DOHH2 (cell line): ENCODE data around the gene ALOXE3.
A peak's percentile ranks its signal among the peaks of the same experiment; 100 is the strongest.

ENCODE experiments used
- H3F3A ChIP-seq: fragments of 200-600 bp; sonication (generic), shearing (Covaris generic); 2 replicates; pipeline ENCODE4 v1.6.0; 2016; ENCODE audit warnings: antibody characterized with exemption, mild to moderate bottlenecking; ENCODE audit not compliant: control insufficient read depth, insufficient read depth
- H3K27ac ChIP-seq: fragments of 200-600 bp; sonication (generic); 2 replicates; pipeline ENCODE4 v1.5.1; 2014; ENCODE audit warnings: low read depth, mild to moderate bottlenecking, low read length, moderate library complexity
- H3K27me3 ChIP-seq: fragments of 200-600 bp; sonication (generic); 2 replicates; pipeline ENCODE4 v1.6.1; 2014; ENCODE audit warnings: mild to moderate bottlenecking, low read length, mixed read lengths; ENCODE audit not compliant: control insufficient read depth
- H3K36me3 ChIP-seq: fragments of 200-600 bp; sonication (generic); 2 replicates; pipeline ENCODE4 v1.6.1; 2014; ENCODE audit warnings: mild to moderate bottlenecking, low read length, moderate library complexity, mixed read lengths; ENCODE audit not compliant: control insufficient read depth
- H3K4me1 ChIP-seq: fragments of 200-600 bp; sonication (generic); 2 replicates; pipeline ENCODE4 v1.6.1; 2014; ENCODE audit warnings: mild to moderate bottlenecking, low read length, mixed read lengths; ENCODE audit not compliant: control insufficient read depth
- H3K4me2 ChIP-seq: fragments of 200-600 bp; sonication (generic); 2 replicates; pipeline ENCODE4 v1.6.0; 2014; ENCODE audit warnings: mild to moderate bottlenecking, low read length, moderate library complexity
- H3K4me3 ChIP-seq: fragments of 200-600 bp; sonication (generic); 2 replicates; pipeline ENCODE4 v1.5.1; 2014; ENCODE audit warnings: mild to moderate bottlenecking, low read length, mixed read lengths
- H3K79me2 ChIP-seq: fragments of 200-600 bp; sonication (generic); 2 replicates; pipeline ENCODE4 v1.6.1; 2014; ENCODE audit warnings: mild to moderate bottlenecking, low read length, mixed read lengths; ENCODE audit not compliant: control insufficient read depth
- H3K9me2 ChIP-seq: fragments of 200-600 bp; sonication (generic); replicated peaks from 2 replicates; pipeline ENCODE4 v1.6.1; 2014; ENCODE audit warnings: mild to moderate bottlenecking, low read length, mixed read lengths; ENCODE audit not compliant: control insufficient read depth
- H3K9me3 ChIP-seq: fragments of 200-600 bp; sonication (generic); 2 replicates; pipeline ENCODE4 v1.6.1; 2014; ENCODE audit warnings: antibody characterized with exemption, low read length, mixed read lengths; ENCODE audit not compliant: control insufficient read depth, insufficient read depth
- H4K20me1 ChIP-seq: fragments of 200-600 bp; sonication (generic); 2 replicates; pipeline ENCODE4 v1.6.0; 2014; ENCODE audit warnings: low read depth, mild to moderate bottlenecking, antibody characterized with exemption, low read length, moderate library complexity; ENCODE audit not compliant: control insufficient read depth, insufficient read depth
- CTCF ChIP-seq: fragments of 200-600 bp; sonication (generic); IDR thresholded peaks from one replicate; pipeline ENCODE4 v1.5.1; 2014; ENCODE audit warnings: antibody characterized with exemption, mild to moderate bottlenecking, low read depth, low read length; ENCODE audit not compliant: poor library complexity, severe bottlenecking
- EZH2phosphoT487 ChIP-seq: fragments of 200-600 bp; sonication (generic); IDR thresholded peaks from 2 replicates; pipeline ENCODE4 v1.6.1; 2017; ENCODE audit warnings: borderline replicate concordance, mild to moderate bottlenecking, antibody characterized with exemption, low read length, moderate library complexity, mixed read lengths

The ALOXE3 gene

GRCh38 chr17:8155231-8155995 lies 37.1 kb upstream of the ALOXE3 start:
- Histone ChIP-seq H3K9me3 (no peaks in the 10 kb centered on the region), H3K36me3 (peaks cover 25% of the 10 kb centered on the region), H3K27me3 (no peaks in the 10 kb centered on the region), H3K9me2 (no peaks in the 10 kb centered on the region), H3K4me1 (peaks cover 78% of the 10 kb centered on the region), H4K20me1 (no peaks in the 10 kb centered on the region), H3K4me2 (peak overlapping the region; percentile 99), H3K27ac (no peak overlapping the region), H3K4me3 (peak overlapping the region; percentile 78), H3F3A (peaks cover 17% of the 10 kb centered on the region), H3K79me2 (peaks cover 26% of the 10 kb centered on the region)
- TF ChIP-seq CTCF (no peak), EZH2phosphoT487 (no peak)

GRCh38 chr17:8154608-8155155 lies 36.4 kb upstream of the ALOXE3 start:
- no peak for TF ChIP-seq CTCF
- no peak for TF ChIP-seq EZH2phosphoT487
- Histone ChIP-seq H3K4me3 (peak overlapping the region; percentile 63), H3K9me3 (no peaks in the 10 kb centered on the region), H4K20me1 (no peaks in the 10 kb centered on the region), H3K79me2 (peaks cover 29% of the 10 kb centered on the region), H3K9me2 (no peaks in the 10 kb centered on the region), H3K4me1 (peaks cover 76% of the 10 kb centered on the region), H3F3A (peaks cover 11% of the 10 kb centered on the region), H3K27me3 (no peaks in the 10 kb centered on the region), H3K4me2 (peak overlapping the region; percentile 99), H3K27ac (no peak overlapping the region), H3K36me3 (peaks cover 25% of the 10 kb centered on the region)

GRCh38 chr17:8153957-8154607 lies 35.8 kb upstream of the ALOXE3 start:
- H3K4me2 ChIP-seq, result peak overlapping the region; percentile 99
- no peaks in the 10 kb centered on the region for H3K9me3 ChIP-seq
- H3K27me3 ChIP-seq, result no peaks in the 10 kb centered on the region
- peaks cover 71% of the 10 kb centered on the region for H3K4me1 ChIP-seq
- no peak for TF ChIP-seq CTCF
- no peak for TF ChIP-seq EZH2phosphoT487
- H4K20me1 ChIP-seq, result no peaks in the 10 kb centered on the region
- peaks cover 24% of the 10 kb centered on the region for H3K79me2 ChIP-seq
- peak overlapping the region; percentile 63 for H3K4me3 ChIP-seq
- H3K9me2 ChIP-seq, result no peaks in the 10 kb centered on the region
- peaks cover 11% of the 10 kb centered on the region for H3F3A ChIP-seq
- 0 out of 2 replicates have a peak overlapping the region, but pooled peaks have one; percentile 14 for H3K27ac ChIP-seq
- H3K36me3 ChIP-seq, result peaks cover 25% of the 10 kb centered on the region
